Keratinocyte (primary cell): Measurements from ENCODE around the gene ORMDL2. TPM values are rescaled to one million over a fixed set of nuclear protein-coding genes. Genes with fewer than 3 reads are reported as not detected.

Experiments used
- DNase-seq: peaks from one replicate; pipeline ENCODE4 v3.0.0-alpha.2; 2011; ENCODE audit warnings: low read depth, missing footprints, low spot score
- FAIRE-seq: peaks from 2 replicates; lab custom pipeline; 2011; peaks lifted over from hg19 to GRCh38; lab: Jason Lieb, UNC
- H2AFZ ChIP-seq: 2 replicates; pipeline ENCODE4 v1.6.0; 2012; ENCODE audit warnings: low read length, control low read depth, inconsistent platforms; ENCODE audit not compliant: control insufficient read depth
- H3K27ac ChIP-seq: 2 replicates; pipeline ENCODE4 v1.5.1; 2011; ENCODE audit warnings: low read length; ENCODE audit not compliant: control insufficient read depth, insufficient read depth
- H3K27me3 ChIP-seq: 3 replicates; pipeline ENCODE4 v1.6.0; 2011; ENCODE audit warnings: low read length; ENCODE audit not compliant: control insufficient read depth, insufficient read depth; ENCODE audit errors: extremely low read depth
- H3K36me3 ChIP-seq, 2 experiments: 2 replicates in 1 of 2; 3 replicates in 1 of 2; pipeline ENCODE4 v1.5.1; 2011; ENCODE audit warnings: low read length in 2 of 2, mild to moderate bottlenecking in 1 of 2; ENCODE audit not compliant: control insufficient read depth in 2 of 2, insufficient read depth in 2 of 2; ENCODE audit errors: extremely low read depth in 1 of 2
- H3K4me1 ChIP-seq: 3 replicates; pipeline ENCODE4 v1.5.1; 2011; ENCODE audit warnings: low read length; ENCODE audit not compliant: control insufficient read depth, insufficient read depth; ENCODE audit errors: extremely low read depth
- H3K4me2 ChIP-seq: 3 replicates; pipeline ENCODE4 v1.6.0; 2011; ENCODE audit warnings: low read depth, low read length; ENCODE audit not compliant: control insufficient read depth, insufficient read depth; ENCODE audit errors: extremely low read depth
- H3K4me3 ChIP-seq, 3 experiments: fragments of 200-600 bp in 1 of 3; sonication (generic) in 1 of 3; 2 replicates in 2 of 3; 3 replicates in 1 of 3; pipeline ENCODE4 v1.5.1; 2011 to 2016; ENCODE audit warnings: low read length in 3 of 3, mild to moderate bottlenecking in 3 of 3, control low read depth in 2 of 3, inconsistent platforms in 1 of 3, low read depth in 1 of 3, mixed read lengths in 1 of 3, mixed run types in 1 of 3, moderate library complexity in 1 of 3; ENCODE audit not compliant: control insufficient read depth in 2 of 3, insufficient read depth in 2 of 3; ENCODE audit errors: extremely low read depth in 1 of 3
- H3K79me2 ChIP-seq: 2 replicates; pipeline ENCODE4 v1.6.0; 2012; ENCODE audit warnings: low read length; ENCODE audit not compliant: control insufficient read depth, insufficient read depth
- H3K9ac ChIP-seq: 3 replicates; pipeline ENCODE4 v1.6.0; 2011; ENCODE audit warnings: low read length; ENCODE audit not compliant: control insufficient read depth, insufficient read depth; ENCODE audit errors: extremely low read depth
- H3K9me1 ChIP-seq: 3 replicates; pipeline ENCODE4 v1.6.0; 2011; ENCODE audit warnings: low read length; ENCODE audit not compliant: control insufficient read depth, insufficient read depth; ENCODE audit errors: extremely low read depth
- H3K9me3 ChIP-seq: 2 replicates; pipeline ENCODE4 v1.5.1; 2012; ENCODE audit warnings: low read depth, low read length; ENCODE audit not compliant: control insufficient read depth
- H4K20me1 ChIP-seq: 3 replicates; pipeline ENCODE4 v1.6.0; 2011; ENCODE audit warnings: low read length; ENCODE audit not compliant: control insufficient read depth, insufficient read depth; ENCODE audit errors: extremely low read depth
- CTCF ChIP-seq, 3 experiments: IDR thresholded peaks in 1 of 3; conservative IDR thresholded peaks in 1 of 3; optimal IDR thresholded peaks in 1 of 3; 2 replicates in 2 of 3; 3 replicates in 1 of 3; pipeline versions ENCODE3 to v1.5.1; 2011; ENCODE audit warnings: low read length in 3 of 3, mild to moderate bottlenecking in 3 of 3, moderate library complexity in 2 of 3, control low read depth in 1 of 3, inconsistent platforms in 1 of 3; ENCODE audit not compliant: insufficient read depth in 2 of 3; ENCODE audit errors: extremely low read depth in 1 of 3
- EZH2 ChIP-seq: IDR thresholded peaks from one replicate; pipeline ENCODE4 v1.6.1; 2012; ENCODE audit warnings: inconsistent platforms, mild to moderate bottlenecking, low read length, moderate library complexity
- dilution Hi-C: fragments of 300-500 bp; cut with MboI; formaldehyde crosslinking; loops from one replicate; pipeline ENCODE4 v1.7.0; 2020; ENCODE audit warnings: low sequenced_read_pairs; ENCODE audit not compliant: extremely low pct_ligation_motif_present
- polyA plus RNA-seq, 5 experiments: library from polyadenylated mRNA; depleted of rRNA in 3 of 5; stranded (reverse) in 3 of 5; stranded (forward) in 1 of 5; unstranded in 1 of 5; fragments of >200 nt; gene quantifications; 1 replicate in 1 of 5; 2 replicates in 3 of 5; 3 replicates in 1 of 5; pipeline versions ENCODE4 v1.2.1 to v1.2.3, GENCODE V29; 2011 to 2012; ENCODE audit warnings: missing spikeins in 2 of 5, low read depth in 1 of 5, low replicate concordance in 1 of 5

The ORMDL2 gene
- polyA plus RNA-seq, 1 donor (not counting 4 experiments of a cell fraction or from before 2014, with no cell fraction given), result 129 TPM

- no peaks in the 10 kb centered on the region for H3K9me3 ChIP-seq
- H4K20me1 ChIP-seq, result no peaks in the 10 kb centered on the region
- H3K27ac ChIP-seq, result no peak overlapping the region
- DNase-seq (no peak), FAIRE-seq (no peak)
- H3K4me3 ChIP-seq, result no peak overlapping the region
- H3K9ac ChIP-seq, result no peak overlapping the region
- no peak overlapping the region for H3K4me2 ChIP-seq
- peaks cover 28 to 31% of the 10 kb centered on the region in 2 experiments for H3K36me3 ChIP-seq
- H3K9me1 ChIP-seq, result peaks cover 3% of the 10 kb centered on the region
- H3K27me3 ChIP-seq, result no peaks in the 10 kb centered on the region
- H3K79me2 ChIP-seq, result peaks cover 45% of the 10 kb centered on the region
- no peak overlapping the region for H2AFZ ChIP-seq
- dilution Hi-C loops, result no loop called here
- peaks cover 18% of the 10 kb centered on the region for H3K4me1 ChIP-seq
- no peak for TF ChIP-seq EZH2
- no peak for TF ChIP-seq CTCF (optimal IDR thresholded peaks at IDR 0.05 in 1 of 3, IDR thresholded peaks at IDR 0.05 in 1 of 3, conservative IDR thresholded peaks at IDR 0.05 in 1 of 3; ENCODE audit: extremely low read depth in 1 of 3, insufficient read depth in 2 of 3, low read length in 3 of 3)
Observed at GRCh38 chr12:55823419-55823818, 5.6 kb downstream of the ORMDL2 start.

- FAIRE-seq (no peak), DNase-seq (no peak)
- H3K4me1 ChIP-seq, result peaks cover 14% of the 10 kb centered on the region
- peaks cover 20 to 25% of the 10 kb centered on the region in 2 experiments for H3K36me3 ChIP-seq
- peaks cover 39% of the 10 kb centered on the region for H3K79me2 ChIP-seq
- H3K9me1 ChIP-seq, result peaks cover 3% of the 10 kb centered on the region
- dilution Hi-C loops, result no loop called here
- no peak overlapping the region for H3K4me3 ChIP-seq
- no peak overlapping the region for H2AFZ ChIP-seq
- H3K9ac ChIP-seq, result no peak overlapping the region
- no peaks in the 10 kb centered on the region for H3K9me3 ChIP-seq
- no peaks in the 10 kb centered on the region for H3K27me3 ChIP-seq
- H3K4me2 ChIP-seq, result no peak overlapping the region
- no peak overlapping the region for H3K27ac ChIP-seq
- no peaks in the 10 kb centered on the region for H4K20me1 ChIP-seq
- TF ChIP-seq CTCF (optimal IDR thresholded peaks at IDR 0.05 in 1 of 3, IDR thresholded peaks at IDR 0.05 in 1 of 3, conservative IDR thresholded peaks at IDR 0.05 in 1 of 3; ENCODE audit: extremely low read depth in 1 of 3, insufficient read depth in 2 of 3, low read length in 3 of 3) (no peak), EZH2 (no peak)
Observed at GRCh38 chr12:55824726-55825125, 6.9 kb downstream of the ORMDL2 start.
